Measurements from ENCODE around the gene NCBP3. TPM values are rescaled to one million over a fixed set of nuclear protein-coding genes. Genes with fewer than 3 reads are reported as not detected.
"Not testable (repeated sequence)": the region's sequence is repeated elsewhere in the genome, so short reads cannot be mapped to it uniquely, and the experiment has no call there.

NCBP3 gene
- polyA plus RNA-seq, 3 donors, result 62.9 to 78.9 (median 74.9) TPM

- no peak for DNase-seq (ENCODE audit: low read depth in 3 of 3, low spot score in 2 of 3)
Measured at GRCh38 chr17:3795390-3796102, 50.5 kb downstream of the NCBP3 start.

- no peak for DNase-seq (ENCODE audit: low read depth in 3 of 3, low spot score in 2 of 3)
Measured at GRCh38 chr17:3794557-3795389, 51.3 kb downstream of the NCBP3 start.

DNA sequence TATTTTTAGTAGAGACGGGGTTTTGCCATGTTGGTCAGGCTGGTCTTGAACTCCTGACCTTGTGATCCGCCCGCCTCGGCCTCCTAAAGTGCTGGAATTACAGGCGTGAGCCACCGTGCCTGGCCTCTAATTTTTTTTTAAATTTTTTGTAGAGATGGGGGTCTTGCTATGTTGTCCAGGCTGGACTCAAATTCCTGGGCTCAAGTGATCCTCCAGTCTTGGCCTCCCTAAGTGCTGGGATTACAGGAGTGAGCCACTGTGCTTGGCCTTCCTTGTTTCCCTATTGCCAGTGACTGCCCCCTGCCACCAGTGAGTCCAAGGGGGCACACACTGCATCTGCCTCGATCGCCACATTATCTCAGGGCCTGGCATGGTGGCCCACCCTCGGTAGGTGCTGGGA lies 51.9 kb downstream of the NCBP3 start:
- DNase-seq (ENCODE audit: low read depth in 3 of 3, low spot score in 2 of 3), result not testable (repeated sequence)

GRCh38 chr17:3793258-3793657 lies 52.8 kb downstream of the NCBP3 start:
- not testable (repeated sequence) for DNase-seq (ENCODE audit: low read depth in 3 of 3, low spot score in 2 of 3)

DNA sequence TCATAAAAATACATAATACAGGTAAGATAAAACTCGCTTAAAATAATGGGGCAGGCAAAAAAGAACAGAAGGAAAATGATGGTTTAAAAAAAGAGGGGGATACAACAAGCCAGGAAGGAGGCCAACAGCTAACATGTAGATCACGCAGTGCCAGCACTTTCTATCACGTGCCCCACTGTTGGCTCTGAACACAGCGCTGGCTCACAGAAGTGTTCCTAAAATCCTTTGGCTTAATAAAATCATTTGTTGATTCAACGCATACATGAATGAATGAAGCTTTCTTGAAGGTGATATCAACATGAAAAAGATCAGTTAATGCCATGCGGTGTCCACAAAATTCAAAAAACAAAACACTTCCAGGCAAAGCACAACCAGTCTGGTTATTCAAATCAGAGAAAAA lies 53.6 kb downstream of the NCBP3 start:
- DNase-seq (ENCODE audit: low read depth in 3 of 3, low spot score in 2 of 3), result no peak

DNA sequence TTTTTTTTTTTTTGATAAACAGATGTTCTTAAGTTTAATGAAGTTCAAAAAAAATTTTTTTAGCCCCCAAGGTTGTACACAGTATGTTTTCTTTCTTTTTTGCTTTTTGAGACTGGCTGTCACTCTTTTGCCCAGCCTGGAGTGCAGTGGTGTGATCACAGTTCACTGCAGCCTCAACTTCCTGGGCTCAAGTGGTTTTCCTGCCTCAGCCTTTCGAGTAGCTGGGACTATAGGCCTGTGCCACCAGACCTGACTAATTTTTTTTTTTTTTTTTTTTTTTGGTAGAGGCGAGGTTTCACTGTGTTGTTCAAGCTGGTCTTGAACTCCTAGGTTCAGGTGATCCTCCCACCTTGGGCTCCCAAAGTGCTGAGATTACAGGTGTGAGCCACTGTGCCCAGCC lies 57.8 kb downstream of the NCBP3 start:
- DNase-seq (ENCODE audit: low read depth in 3 of 3, low spot score in 2 of 3), result no peak

GRCh38 chr17:3785323-3785722 lies 60.7 kb downstream of the NCBP3 start:
- not testable (repeated sequence) for DNase-seq (ENCODE audit: low read depth in 3 of 3, low spot score in 2 of 3)

DNA sequence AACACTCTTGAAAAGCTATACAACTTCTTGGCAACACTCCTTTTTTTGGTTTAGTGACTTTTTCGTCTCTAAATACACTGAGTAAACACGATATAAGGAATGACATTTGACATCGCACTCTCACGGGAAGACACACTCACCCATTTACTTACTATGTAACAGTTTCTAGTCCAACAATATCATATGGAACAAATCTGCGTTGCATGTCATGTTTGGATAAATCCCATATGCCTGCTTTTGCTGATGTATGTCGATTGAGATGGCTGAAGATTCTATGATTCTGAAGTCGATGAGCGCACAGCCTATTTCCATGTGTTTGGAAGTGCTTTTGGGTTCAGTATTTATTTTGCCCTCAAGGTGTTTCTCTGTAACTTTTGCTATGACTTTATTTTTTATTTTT lies 63.3 kb downstream of the NCBP3 start:
- no peak for DNase-seq (ENCODE audit: low read depth in 3 of 3, low spot score in 2 of 3)

GRCh38 chr17:3780986-3781385 lies 65.1 kb downstream of the NCBP3 start:
- no peak for DNase-seq (ENCODE audit: low read depth in 3 of 3, low spot score in 2 of 3)

DNA sequence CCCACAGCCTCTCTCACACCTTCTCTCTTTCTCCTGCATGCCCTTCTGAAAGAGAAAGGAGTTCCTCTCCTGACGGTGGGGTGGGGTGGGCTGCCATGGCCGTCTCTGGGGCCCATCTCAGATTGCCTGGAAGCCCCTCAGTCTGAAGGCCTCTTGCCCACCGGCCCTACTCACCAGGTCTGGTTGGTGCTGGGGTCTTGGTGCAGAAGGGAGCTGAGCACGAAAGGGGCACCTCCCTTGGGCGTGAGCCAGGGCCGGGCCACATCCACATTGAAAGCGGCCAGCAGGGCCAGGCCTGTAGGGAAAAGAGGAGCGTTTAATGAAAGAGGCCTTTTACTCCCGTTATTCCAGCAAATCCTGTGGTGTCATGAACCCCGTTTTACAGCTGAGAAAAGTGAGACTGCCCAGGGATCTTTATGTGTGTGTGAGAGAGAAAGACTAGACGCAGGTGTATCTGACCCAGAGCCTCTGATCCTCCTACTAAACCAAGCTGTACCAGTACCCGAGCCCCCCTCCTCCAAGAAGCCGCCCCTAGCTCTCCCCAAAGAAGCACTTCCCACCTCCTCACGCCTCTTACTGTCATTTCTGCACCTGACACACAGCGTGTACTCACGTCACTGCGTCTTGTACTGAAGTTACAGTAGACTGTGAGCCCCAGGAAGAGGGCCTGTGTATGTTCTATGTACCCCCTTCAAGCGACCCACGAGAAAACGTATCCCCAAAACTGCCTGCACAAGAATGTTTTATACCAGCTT lies 68.5 kb downstream of the NCBP3 start:
- DNase-seq (ENCODE audit: low read depth in 3 of 3, low spot score in 2 of 3), result no peak

- no peak for DNase-seq (ENCODE audit: low read depth in 3 of 3, low spot score in 2 of 3)
Measured at GRCh38 chr17:3773966-3774365, 72.1 kb downstream of the NCBP3 start.

GRCh38 chr17:3773511-3773910 lies 72.5 kb downstream of the NCBP3 start:
- DNase-seq (ENCODE audit: low read depth in 3 of 3, low spot score in 2 of 3), result no peak

DNA sequence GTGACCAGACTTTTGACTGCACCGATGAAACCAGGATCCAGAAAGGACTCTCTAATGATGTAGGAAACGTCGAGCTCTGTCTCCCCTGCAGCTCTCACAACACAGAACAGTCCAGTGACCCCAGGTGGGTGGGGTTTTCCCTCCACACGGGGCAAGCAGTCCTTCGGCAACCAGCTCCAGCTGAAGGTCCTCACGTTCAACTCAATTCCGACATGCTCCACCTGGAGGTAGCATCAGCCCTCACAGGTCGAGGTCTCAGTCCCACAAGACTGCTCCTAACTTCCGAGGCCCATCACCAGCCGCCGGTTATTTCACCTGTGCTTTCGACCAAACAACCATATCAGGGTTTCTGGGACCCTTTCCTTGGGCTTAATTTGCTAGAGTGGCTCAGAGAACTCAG lies 73.3 kb downstream of the NCBP3 start:
- no peak for DNase-seq (ENCODE audit: low read depth in 3 of 3, low spot score in 2 of 3)

DNA sequence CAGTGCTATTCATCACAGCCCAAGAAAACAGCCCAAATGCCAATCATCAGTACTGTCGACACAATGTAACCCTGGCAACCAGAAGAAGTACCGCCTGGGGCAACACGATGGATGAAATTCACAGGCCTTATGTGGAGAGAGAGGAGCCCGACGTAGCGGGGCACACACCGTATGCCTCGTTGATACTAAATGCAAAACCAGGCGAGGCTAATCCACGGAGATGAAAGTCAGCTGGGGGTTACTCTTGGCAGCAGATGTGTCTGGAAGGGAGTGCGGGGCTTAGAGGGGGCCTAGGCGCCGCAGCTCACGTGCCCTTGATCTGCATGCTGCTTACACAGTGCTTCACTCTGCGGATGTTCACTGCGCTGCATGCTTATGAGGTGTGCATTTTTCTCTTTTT lies 74.9 kb downstream of the NCBP3 start:
- DNase-seq (ENCODE audit: low read depth in 3 of 3, low spot score in 2 of 3), result no peak

GRCh38 chr17:3770466-3770865 lies 75.6 kb downstream of the NCBP3 start:
- DNase-seq (ENCODE audit: low read depth in 3 of 3, low spot score in 2 of 3), result no peak

DNA sequence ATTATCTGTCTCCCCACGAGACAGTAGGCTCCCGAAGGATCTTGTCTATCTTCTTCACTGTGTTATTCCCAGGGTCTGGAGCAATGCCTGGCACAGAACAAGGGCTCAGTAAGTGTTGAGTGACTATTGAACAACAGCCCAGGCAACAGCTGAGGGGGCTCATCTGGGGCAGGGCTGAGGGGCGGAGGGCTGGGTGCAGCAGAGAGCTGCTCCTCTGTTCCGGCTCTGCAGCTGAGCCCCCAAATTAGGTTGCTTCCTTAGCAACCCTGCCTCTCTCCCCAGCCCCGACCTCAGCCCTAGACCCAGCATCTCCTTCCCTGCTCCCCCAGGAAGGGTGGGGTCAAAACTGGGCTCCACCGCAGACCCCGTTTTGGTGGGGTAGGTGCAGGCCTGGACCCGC lies 77.3 kb downstream of the NCBP3 start:
- no peak for DNase-seq (ENCODE audit: low read depth in 3 of 3, low spot score in 2 of 3)

GRCh38 chr17:3768341-3768740 lies 77.7 kb downstream of the NCBP3 start:
- DNase-seq (ENCODE audit: low read depth in 3 of 3, low spot score in 2 of 3), result no peak

DNA sequence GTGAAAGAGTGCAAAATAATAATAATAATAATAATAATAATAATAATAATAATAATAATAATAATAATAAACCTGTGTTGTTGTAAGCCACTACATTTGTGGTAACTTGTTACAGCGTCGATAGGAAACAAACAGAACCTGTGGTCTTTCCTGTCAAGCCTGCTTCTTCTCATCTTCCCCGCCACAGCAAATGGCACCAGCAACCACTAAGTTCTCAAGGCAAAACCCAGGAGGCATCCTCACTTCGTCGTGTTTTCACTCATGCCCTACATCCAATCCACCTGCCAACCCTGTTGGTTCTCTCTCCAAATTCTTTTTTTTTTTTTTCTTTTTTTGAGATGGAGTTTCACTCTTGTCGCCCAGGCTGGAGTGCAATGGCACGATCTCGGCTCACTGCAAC lies 79.3 kb downstream of the NCBP3 start:
- DNase-seq (ENCODE audit: low read depth in 3 of 3, low spot score in 2 of 3), result no peak

GRCh38 chr17:3765981-3766380 lies 80.1 kb downstream of the NCBP3 start:
- DNase-seq (ENCODE audit: low read depth in 3 of 3, low spot score in 2 of 3), result no peak

GRCh38 chr17:3763777-3764170 lies 82.3 kb downstream of the NCBP3 start:
- DNase-seq (ENCODE audit: low read depth in 3 of 3, low spot score in 2 of 3), result no peak
